GM21529 (cell line): ENCODE measurements around the gene VPREB3.
"Not testable (repeated sequence)": the region's sequence is repeated elsewhere in the genome, so short reads cannot be mapped to it uniquely, and the experiment has no call there.

Experiments used
- ATAC-seq: cut with Tn5 transposase; IDR thresholded peaks from one replicate; pipeline ENCODE4 v1.9.1; 2021; ENCODE audit not compliant: unreplicated experiment

The VPREB3 gene

GRCh38 chr22:23744485-23744884, 9.7 kb downstream of the VPREB3 start:
- ATAC-seq: no peak

GRCh38 chr22:23744001-23744400, 10.2 kb downstream of the VPREB3 start:
- no peak for ATAC-seq

- no peak for ATAC-seq
Observed at GRCh38 chr22:23743303-23743705, 10.9 kb downstream of the VPREB3 start.

- no peak for ATAC-seq
Observed at GRCh38 chr22:23742505-23743264, 11.5 kb downstream of the VPREB3 start.

GRCh38 chr22:23737696-23738095, 16.5 kb downstream of the VPREB3 start:
- ATAC-seq: no peak

GRCh38 chr22:23728108-23728507, 26.1 kb downstream of the VPREB3 start:
- not testable (repeated sequence) for ATAC-seq

GRCh38 chr22:23722724-23723123, 31.5 kb downstream of the VPREB3 start:
- ATAC-seq: no peak

GRCh38 chr22:23722160-23722559, 32.1 kb downstream of the VPREB3 start:
- ATAC-seq: no peak

- no peak for ATAC-seq
Observed at GRCh38 chr22:23720855-23721254, 33.4 kb downstream of the VPREB3 start.

- no peak for ATAC-seq
Observed at GRCh38 chr22:23718371-23719165, 35.7 kb downstream of the VPREB3 start.

- peak; percentile 82 for ATAC-seq
Observed at GRCh38 chr22:23716811-23717801, 37.1 kb downstream of the VPREB3 start.

- no peak for ATAC-seq
Observed at GRCh38 chr22:23715806-23716375, 38.3 kb downstream of the VPREB3 start.

- no peak for ATAC-seq
Observed at GRCh38 chr22:23714596-23715578, 39.3 kb downstream of the VPREB3 start.

GRCh38 chr22:23713696-23714595, 40.3 kb downstream of the VPREB3 start:
- ATAC-seq: no peak

GRCh38 chr22:23712256-23712655, 42.0 kb downstream of the VPREB3 start:
- ATAC-seq: no peak

- ATAC-seq: no peak
Observed at GRCh38 chr22:23709107-23709506, 45.1 kb downstream of the VPREB3 start.

- no peak for ATAC-seq
Observed at GRCh38 chr22:23708270-23708669, 46.0 kb downstream of the VPREB3 start.

- no peak for ATAC-seq
Observed at GRCh38 chr22:23705358-23705757, 48.9 kb downstream of the VPREB3 start.

GRCh38 chr22:23704829-23705228, 49.4 kb downstream of the VPREB3 start:
- no peak for ATAC-seq
